ENCODE data around the gene C2orf49.
A peak's percentile ranks its signal among the peaks of the same experiment; 100 is the strongest.

The C2orf49 gene

DNA sequence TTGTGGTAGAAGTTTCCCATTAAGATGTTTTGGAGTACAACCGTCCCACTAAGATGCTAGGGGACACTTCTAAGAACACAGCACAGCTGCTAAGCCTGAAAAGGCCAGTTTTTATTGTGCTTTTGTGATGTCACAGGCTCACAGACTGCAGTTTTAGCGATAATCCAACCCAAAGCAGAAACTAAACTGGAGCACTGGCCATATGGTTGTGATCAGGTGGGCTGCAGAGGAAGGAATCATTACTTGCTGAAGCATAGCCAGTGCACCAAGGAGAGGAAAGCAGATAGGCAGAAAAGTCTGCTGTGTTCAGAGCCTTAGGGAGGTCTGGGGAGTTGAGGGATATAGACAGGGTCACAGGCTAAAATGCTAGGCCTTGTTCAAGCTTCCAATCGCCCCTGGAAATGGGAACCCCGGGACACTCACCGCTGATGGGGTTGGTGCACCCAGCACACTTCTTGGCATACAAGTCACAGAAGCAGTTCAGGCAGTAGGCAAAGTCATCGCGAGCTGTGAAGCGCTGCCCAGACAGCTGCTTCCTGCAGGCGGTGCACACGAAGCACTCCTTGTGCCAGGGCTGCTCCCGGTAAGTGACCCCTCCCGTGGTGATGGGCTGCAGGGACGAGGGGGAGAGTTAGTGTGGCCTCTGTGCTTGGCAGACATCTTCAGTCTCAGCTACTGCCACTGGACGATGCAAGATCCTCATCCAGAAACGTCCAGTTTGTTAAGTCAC lies 25.7 kb downstream of the C2orf49 start:
- no peak for DNase-seq (ENCODE audit: low read depth)

DNA sequence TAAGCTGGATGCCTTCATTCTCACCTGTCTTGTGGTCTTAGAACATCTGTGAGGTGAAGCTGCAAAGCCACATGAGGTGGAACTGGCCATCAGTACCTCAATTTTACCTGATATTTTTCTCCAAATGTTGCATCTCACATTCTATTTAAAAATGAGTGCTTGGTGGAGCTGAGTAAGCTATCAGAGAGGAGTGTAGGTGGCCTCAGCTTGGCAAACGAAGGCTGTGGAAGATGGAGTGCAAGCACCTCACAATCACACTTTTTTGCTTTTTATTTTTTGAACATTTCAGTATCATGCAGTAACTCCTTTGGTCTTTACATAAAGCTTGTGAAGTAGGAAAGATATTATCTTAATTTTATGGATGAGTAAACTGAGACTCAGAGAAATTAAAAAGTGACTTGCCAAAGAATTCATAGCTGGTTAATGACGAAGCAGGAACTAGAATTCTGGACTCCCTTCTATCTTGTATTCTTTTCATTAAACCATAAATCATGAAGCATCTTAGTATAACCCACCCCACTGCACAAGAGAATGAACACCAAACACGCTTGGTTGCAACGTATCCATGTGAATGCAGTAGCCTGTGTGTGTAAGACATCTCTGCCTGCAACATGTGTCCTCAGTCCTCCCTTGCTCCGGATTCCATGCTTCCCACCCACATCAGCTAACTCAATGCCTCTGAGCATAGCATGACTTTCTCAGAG lies 27.2 kb downstream of the C2orf49 start:
- no peak for DNase-seq (ENCODE audit: low read depth)

DNA sequence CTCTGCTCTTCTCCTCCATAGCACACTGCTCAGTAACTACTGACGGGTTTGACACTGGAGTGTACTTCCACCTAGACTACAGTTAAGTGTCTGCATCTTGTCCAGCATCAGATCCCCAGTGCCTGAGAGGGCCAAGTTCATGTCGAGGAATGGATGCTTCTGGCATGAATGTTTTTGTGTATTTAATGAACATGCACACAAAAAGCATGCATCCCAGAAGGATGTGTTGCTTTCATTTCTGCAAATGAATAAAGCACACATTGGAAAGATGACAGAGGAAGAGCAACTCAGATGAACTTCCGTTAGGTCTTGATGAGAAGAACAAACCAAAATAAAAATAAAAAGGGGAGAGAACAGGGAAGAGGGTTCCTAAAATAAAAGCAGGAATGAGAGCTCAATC lies 27.9 kb downstream of the C2orf49 start:
- no peak for DNase-seq (ENCODE audit: low read depth)

DNA sequence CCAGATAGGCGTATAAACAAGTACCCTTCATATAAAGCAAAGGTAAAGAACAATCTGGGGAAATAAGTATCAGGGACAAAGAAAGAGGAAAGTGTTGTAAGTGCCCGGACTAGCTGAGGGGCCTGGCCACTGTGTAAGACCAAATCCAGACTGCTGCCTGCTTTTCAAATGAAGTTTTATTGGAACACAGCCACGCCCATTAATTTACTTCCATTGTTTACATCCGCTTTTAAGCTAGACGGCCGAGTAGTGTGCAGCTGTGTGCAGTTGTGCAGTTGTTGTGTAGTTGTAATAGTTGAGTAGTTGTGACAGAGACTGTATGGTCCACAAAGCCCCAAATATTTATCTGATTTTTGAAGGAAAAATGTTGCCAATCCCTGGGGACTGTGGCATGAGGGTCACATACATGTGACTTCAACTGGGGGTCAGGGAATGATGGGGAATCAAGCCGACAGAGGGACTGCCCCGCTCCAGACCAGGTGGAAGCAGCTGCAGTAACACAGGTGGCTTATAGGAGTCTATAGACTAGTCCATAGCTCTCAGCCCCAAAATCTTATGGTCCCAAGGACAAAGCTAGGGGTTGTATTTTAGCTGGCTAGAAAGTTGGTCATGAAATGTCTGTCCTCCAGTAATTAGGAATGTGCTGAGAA lies 31.5 kb downstream of the C2orf49 start:
- no peak for DNase-seq (ENCODE audit: low read depth)

DNA sequence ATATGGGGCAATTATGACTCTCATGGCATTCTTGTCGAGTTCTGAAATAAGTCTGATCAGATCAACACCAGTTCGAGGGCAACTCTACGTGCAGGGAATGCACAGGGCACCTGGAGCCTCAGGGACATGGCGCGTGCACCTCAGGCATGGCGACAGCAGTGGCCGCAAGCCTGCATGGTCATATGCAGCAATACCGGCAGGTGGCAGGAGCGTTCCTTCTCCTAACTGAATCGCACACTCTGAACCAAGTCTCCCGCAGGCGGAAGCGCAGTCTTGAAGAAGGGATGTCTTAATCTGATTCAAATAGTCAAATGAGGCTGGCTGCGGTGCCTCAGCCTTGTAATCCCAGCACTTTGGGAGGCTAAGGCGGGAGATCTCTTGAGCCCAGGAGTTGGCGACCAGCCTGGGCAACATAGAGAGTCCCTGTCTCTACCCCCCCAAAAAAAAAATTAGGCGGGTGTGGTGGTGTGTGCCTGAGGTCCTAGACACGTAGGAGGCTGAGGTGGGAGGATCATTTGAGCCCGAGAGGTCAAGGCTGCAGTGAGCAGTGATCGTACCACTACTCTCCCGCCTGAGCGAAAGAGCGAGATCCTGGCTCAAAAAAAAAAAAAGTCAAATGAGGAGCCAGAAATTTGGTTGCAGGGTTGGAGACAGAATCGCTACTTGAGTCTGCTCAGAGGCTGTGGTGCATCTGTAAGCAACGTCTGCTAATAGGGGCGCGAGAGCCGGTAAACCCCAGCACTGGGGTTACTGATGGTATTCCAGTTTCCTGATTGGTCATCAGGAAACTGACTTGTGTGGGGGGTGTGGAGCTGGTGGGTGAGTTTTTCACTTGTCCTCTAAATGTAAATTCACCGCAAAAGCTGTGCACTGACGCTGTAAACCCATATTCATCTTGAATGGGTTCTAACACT lies 32.7 kb downstream of the C2orf49 start:
- peak; percentile 79 for DNase-seq (ENCODE audit: low read depth)

DNA sequence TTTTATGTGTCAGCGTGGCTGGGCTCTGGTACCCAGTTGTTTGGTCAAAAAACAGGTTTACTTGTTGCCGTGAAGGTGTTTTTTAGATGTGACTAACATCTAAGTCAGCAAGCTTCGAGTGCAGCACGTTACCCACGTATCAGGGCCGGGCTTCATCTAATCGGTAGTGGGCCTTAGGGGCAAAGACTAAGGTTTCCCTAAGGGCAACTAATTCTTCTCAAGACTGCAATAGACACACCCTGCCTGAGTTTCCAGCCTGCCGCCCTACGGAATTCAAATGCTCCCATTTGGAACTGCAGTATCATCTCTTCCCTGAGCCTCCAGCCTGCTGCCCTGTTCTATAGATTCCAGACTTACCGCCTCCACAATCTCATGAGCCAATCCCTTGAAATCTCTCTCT lies 33.8 kb downstream of the C2orf49 start:
- DNase-seq (ENCODE audit: low read depth), result no peak

DNA sequence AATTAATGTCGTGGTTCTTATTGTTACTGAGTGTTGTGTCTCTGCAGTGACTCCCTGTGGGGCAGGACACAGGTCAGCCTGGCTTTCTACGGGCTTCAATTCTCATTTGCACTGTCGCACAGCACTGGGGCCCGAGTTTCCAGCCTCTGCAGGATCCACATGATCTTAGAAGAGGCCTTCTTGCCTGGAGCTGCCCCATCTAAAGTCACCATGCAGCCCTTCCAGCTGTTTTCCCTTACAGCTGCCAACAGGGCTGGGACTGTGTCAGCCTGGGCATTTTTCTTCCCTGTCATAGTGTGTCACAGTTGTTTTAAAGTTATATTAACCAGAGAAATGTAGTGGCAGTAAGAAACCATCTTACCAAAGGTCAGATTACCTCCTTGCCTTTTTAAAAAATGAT lies 34.5 kb downstream of the C2orf49 start:
- DNase-seq (ENCODE audit: low read depth), result no peak

DNA sequence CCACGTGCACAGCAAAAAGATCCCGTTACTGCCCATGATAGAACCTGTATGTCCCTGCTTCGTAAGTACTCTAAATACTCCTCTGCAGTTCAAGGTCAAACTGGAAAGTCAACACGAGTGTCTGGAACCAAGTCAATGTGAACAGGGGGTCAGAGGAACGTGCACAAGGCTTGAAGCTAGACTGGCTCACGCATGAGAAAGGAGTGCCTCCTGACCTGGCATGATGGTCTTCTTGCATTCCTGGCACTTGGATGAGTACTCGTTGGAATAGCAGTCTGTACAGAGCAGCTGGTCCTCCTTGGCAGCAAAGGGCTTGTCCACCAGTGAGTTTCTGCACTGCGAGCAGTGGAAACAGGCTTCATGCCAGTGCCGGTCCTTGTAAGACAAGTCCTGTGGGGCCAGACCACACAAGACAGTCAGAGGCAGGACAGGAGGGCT lies 36.0 kb downstream of the C2orf49 start:
- no peak for DNase-seq (ENCODE audit: low read depth)

DNA sequence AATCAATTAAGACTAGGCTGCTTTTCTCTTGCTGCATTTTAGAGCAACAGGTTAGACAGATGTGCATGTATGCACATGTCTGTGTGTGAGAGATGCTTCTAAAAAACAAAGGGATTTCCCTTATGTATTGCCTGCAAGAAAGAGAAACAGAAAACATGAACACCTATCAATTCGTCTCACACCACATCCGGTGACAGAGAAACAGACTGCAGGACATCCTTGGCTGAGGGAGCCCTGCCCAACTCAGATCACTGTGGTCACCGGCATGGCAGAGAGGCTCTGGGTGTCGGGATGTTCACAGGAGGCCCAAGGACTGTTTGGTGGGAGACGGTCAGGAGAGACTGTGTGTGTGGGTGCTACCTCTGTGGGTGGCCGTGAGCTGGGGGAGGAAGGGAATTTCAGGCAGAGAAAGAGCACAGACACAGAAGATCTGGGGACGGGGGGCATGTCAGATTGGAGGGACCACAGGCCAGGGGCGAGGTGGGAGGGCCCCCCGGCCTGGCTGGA lies 36.6 kb downstream of the C2orf49 start:
- no peak for DNase-seq (ENCODE audit: low read depth)

DNA sequence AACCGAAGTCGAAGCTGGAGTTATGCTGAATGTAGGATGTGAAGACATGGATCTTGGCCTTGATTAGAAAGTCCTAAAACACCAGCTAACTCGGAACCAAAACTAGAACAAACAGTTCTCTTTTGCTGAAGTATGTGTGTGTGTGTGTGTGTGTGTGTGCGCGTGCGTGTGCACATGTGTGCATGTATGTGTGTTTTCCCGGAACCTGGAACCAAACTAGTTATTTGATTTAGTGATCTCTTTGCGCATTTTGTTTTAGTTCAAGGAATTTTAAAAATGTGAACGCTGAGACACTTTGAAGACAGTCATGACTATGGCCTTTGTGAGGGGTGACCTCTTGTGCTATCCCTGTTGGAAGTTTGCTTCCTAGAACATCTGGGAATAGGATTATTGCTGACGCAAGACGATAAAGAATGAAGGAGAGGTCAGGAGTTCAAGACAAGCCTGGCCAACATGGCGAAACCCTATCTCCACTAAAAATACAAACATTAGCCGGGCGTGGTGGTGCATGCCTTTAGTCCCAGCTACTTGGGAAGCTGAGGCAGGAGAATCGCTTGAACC lies 37.7 kb downstream of the C2orf49 start:
- DNase-seq (ENCODE audit: low read depth), result no peak

DNA sequence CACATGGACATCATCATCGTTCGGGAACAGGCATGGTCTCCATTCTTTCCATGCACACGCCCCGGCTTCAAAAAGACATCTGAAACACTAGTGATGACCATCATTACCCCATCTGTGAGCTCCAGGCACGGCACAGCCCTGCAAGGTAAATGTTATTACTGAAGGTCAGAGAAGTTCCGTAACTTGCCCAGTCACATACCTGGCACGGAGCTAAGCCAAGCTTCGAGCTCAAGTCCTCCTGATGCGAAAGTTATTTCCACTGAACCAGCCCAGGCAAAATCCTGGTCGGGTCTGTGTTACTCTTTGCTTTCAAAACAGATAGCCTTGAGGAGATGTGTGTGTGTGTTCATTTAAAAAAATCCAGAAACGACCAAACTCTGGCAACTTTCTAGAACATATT lies 38.7 kb downstream of the C2orf49 start:
- DNase-seq (ENCODE audit: low read depth), result no peak

DNA sequence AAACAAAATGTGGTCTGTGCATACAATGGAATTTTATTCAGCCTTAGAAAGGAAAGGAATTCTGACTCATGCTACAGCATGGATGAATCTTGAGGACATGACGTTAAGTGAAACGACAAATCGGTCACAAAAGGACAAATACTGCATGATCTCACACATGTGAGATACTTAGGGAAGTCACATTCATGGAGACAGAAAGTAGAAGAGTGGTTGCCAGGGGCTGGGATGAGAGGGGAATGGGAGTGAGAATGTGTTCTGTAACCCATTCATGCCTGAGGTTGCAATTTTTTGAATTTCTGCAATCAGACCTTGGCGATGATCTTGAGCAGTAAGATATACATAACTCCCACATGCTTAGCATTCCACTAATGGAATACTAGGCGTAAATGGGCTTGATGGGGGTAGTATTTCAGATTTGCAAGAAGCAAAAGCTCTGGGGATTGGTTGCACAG lies 39.5 kb downstream of the C2orf49 start:
- DNase-seq (ENCODE audit: low read depth), result no peak

DNA sequence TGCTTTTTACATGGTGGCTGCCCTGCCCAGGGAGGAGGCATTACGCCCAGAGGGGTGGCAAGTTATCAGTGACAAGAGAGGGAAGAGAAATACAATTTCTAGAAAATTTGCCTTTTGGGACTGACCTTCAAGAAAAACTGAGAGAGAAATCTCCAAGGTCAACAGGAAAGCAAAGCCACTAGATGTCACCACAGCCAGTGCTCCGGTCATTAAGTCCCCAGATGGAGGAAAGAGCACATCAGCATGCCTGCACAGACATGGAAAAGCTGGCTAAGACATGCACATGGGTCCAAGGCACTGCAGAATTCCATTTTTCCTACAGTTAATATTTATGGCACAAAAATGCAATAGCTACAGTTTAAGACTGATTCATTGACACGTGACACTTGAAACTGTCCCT lies 40.5 kb downstream of the C2orf49 start:
- no peak for DNase-seq (ENCODE audit: low read depth)

DNA sequence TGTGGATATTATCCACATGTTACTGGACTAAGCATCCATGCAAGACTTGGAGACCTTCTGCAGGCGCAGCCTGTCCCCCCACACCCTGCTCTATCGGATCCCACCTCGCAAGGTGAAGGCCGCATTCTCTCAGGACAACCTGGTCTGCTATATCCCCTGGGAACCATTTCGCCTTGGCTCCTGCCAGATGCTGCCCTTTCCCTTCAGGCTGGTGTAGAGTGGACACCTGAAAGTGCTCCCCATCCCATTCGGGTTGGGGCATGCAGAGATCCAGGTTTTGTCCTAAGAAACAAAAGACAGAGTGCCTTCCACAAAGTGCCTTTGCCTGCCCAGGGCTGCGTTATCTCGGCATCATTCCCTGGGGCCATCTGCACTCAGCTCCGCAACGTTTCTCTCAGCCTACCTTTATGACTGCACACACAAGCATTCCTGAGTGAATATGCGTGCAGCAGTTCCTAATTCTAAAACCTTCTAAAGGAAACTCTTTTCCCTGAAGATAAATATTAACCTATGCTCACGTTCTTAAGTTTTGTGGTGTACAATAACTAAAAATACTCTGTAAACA lies 41.0 kb downstream of the C2orf49 start:
- no peak for DNase-seq (ENCODE audit: low read depth)

DNA sequence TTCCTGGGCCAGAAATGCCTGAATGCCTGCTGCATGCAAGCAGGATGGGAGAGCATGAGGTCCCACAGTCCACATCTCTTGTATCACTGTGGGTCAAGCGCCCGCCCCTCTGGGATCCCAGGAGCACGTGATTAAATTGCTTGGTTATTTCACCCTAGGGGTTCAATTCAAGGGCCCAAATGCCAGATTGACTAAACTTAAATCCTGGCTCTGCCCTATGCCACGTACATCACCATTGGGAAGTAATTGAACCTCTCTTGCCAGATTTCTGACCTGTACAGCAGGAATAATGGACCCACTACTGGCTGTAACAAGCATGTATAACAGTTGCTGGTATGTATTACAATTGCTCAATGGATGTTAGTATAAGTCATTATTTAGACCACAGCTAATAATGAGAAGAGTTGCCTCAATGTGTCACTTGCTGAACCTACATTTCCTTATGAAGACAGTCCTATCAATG lies 41.6 kb downstream of the C2orf49 start:
- no peak for DNase-seq (ENCODE audit: low read depth)

DNA sequence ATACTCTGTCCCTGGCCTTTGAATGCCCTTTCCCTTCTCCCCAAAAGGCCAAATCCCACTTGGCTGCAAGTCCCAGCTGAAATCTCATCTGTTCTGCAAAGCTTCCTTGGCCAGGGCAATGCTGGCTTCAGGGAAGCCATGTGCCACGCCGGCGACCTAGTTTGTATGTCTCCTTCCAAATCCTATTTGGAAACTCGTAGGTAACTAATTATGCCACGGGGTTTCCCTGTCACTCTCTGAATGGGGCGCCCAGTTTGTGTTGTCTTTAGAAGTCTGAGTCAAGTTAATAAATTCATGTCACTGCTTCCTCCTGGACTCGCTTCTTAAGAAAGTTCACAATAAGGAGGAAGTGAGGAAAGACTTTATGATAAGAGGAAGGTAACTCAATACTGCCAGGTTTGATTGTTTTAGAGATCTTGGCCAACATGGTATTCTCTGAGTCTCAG lies 42.4 kb downstream of the C2orf49 start:
- DNase-seq (ENCODE audit: low read depth), result no peak

DNA sequence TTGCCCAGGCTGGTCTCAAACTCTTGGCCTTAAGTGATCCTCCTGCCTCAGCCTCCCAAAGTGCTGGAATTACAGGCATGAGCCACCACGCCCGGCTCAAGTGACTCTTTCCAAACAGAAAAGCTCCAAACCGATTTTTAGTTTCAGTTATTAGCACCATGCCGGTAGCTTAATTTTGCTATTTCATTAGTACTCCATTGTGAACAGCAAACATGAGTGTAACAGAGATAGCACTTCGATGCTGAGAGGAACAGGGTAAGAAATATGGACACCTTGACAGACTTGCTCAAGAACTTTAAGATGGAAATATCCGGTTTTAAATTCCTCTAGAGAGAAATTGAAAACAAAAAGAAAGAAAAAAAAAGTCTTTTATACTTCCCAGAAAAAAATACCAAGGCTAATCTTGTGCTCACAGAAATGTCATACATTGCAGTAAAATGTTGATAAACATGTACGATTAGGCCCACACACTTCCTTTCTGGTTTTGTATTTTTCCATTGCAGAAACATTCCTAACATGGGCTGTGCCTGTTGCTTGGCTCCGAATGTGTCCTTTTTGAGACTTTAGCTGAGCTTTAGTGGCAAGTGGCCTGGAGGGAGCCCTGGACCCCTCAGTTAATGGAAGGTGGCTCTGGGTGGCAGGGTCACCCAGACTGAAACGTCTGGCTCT lies 43.2 kb downstream of the C2orf49 start:
- DNase-seq (ENCODE audit: low read depth), result no peak

DNA sequence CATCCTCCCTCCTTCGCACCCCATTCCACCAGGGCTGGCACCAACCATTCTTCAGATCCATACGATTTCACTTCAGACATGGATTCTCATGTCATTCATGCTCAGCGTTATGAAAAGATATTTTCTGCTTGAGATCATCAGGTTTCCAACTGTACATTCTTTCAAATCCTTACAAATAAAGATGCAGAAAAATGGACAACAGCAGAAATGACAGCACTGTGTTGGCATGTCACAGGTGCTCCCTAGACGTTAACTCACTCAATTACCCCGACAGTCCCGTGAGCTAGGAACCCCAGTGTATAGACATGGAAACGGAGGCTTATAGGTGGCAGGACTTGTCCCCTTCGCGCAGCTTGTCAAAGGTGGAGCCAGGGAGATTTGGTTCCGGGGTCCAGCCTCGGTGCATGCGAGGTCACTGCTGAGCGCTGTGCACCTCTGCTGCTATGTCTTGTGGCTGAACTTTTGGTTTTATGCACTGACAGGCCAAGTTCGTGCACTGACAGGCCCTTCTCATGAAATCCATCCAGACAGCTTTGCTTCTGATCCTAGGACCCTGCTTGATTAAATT lies 43.8 kb downstream of the C2orf49 start:
- DNase-seq (ENCODE audit: low read depth), result no peak

DNA sequence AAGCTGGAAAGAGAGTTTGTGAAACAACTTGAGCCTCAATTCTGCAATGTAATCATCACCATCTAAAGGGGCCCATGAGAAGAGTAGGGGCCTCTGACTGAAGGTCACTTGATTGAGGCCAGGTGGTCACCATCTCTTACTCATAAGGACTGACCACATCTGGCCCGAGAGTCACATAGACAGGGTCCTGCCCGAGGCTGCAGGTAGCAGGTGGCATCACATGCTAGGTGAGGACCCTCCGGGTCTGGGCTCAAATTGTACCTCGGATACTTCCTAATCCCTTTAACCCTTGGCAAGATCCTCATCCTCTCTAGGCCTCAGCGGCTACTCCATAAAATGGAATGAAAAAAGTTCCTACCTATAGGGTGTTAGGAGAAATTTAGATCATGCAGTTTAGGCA lies 44.8 kb downstream of the C2orf49 start:
- no peak for DNase-seq (ENCODE audit: low read depth)

Data from stimulated activated CD8-positive, alpha-beta memory T cell treated with anti-CD3 and anti-CD28 coated beads, Interleukin-4, amount 100 ng/mL, for 24 hours (primary cell).